ENCODE results near the gene TMEM232. TPM values are rescaled to one million over a fixed set of nuclear protein-coding genes. Genes with fewer than 3 reads are reported as not detected.

TMEM232 gene
- total and polyA plus RNA-seq, 2 experiments from 2014 or later: 1.3 to 1.9 TPM

DNA sequence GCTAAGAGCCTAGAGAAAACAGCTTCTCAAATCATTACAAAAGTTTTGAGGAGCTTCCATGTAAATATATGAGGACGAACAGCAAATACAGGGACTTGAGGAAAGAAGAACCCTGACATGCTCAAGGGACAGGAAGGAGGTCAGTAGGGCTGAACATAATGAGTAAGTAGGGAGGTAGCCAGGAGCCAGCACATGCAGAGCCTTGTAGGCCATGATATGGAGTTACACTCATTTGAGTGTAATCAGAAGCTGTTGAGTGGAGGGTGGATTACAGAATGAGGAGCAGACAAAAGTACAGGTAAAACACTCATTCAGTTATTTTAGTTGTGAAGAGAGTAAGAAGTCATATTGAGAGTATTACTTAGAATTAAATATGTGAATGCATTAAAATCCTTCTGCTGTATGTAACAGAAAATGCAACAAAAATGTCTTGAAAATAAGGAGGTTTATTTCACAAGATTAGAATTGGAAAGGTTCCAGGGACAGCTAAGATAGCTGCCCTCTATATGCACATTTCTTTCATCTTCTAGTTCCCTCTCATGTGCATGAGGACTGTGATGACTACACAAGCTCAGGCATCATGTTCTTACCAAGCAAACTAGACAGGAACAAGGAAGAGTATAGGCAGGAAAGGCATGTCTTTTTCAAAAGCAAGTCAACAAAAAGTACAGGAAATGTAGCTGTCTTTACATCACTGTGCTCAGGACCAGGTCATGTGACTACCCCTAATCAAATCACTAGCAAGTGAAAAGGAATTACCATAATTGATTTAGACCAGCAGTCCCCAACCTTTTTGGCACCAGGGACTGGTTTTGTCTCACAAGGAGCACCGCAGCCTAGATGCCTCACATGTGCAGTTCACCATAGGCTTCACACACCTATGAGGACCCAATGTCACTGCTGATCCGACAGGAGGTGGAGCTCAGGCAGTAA is 87.2 kb downstream of the TMEM232 start:
- DNase-seq (ENCODE audit: low spot score): no peak

More for the DNA sequence above, 87.2 kb downstream of the TMEM232 start:
- no peaks in the 10 kb centered on the region for H3F3A ChIP-seq (replicated peaks; ENCODE audit: low read depth)
- no peaks in the 10 kb centered on the region for H3K9me2 ChIP-seq (ENCODE audit: insufficient read depth)
- H3K36me3 ChIP-seq (ENCODE audit: insufficient read depth): no peaks in the 10 kb centered on the region
- H2AFZ ChIP-seq: peak overlapping the region; percentile 89
- no peaks in the 10 kb centered on the region for H3K36me3 Mint-ChIP-seq (ENCODE audit: low read depth)
- no peaks in the 10 kb centered on the region for H4K20me1 ChIP-seq (replicated peaks; ENCODE audit: insufficient read depth)
- no peaks in the 10 kb centered on the region; the same call in 2 of the 3 replicates for H3K4me1 Mint-ChIP-seq
- H3K27ac ChIP-seq (ENCODE audit: low read depth): no peak overlapping the region
- no peaks in the 10 kb centered on the region for H3K9me3 Mint-ChIP-seq
- H3K27me3 ChIP-seq (ENCODE audit: insufficient read depth): no peaks in the 10 kb centered on the region
- no peak for ATAC-seq
- H3K4me1 ChIP-seq (ENCODE audit: insufficient read depth): no peaks in the 10 kb centered on the region
- H3K79me2 ChIP-seq (replicated peaks; ENCODE audit: insufficient read depth): no peaks in the 10 kb centered on the region
- H3K27ac Mint-ChIP-seq: no peak overlapping the region
- H3K4me3 Mint-ChIP-seq: no peak overlapping the region
- no peak overlapping the region for H3K4me3 ChIP-seq
- no peaks in the 10 kb centered on the region for H3K27me3 Mint-ChIP-seq (ENCODE audit: insufficient read depth, low read depth, poor library complexity)
- no peak overlapping the region for H3K4me2 ChIP-seq
- no peak for TF ChIP-seq ZNF331 (CRISPR knock-in tag; IDR thresholded peaks at IDR 0.05; ENCODE audit: low read depth)
- no peak for TF ChIP-seq REST (IDR thresholded peaks at IDR 0.05; ENCODE audit: unreplicated experiment)
- TF ChIP-seq CREB1 (CRISPR knock-in tag; IDR thresholded peaks at IDR 0.05; ENCODE audit: low read depth): no peak
- TF ChIP-seq STAT1 (IDR thresholded peaks at IDR 0.05; ENCODE audit: unreplicated experiment): no peak
- TF ChIP-seq, protein P1, sequence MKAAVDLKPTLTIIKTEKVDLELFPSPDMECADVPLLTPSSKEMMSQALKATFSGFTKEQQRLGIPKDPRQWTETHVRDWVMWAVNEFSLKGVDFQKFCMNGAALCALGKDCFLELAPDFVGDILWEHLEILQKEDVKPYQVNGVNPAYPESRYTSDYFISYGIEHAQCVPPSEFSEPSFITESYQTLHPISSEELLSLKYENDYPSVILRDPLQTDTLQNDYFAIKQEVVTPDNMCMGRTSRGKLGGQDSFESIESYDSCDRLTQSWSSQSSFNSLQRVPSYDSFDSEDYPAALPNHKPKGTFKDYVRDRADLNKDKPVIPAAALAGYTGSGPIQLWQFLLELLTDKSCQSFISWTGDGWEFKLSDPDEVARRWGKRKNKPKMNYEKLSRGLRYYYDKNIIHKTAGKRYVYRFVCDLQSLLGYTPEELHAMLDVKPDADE (IDR thresholded peaks at IDR 0.05): no peak
- TF ChIP-seq ZNF462 (CRISPR knock-in tag; IDR thresholded peaks at IDR 0.05): no peak
- no peak for TF ChIP-seq JUNB (IDR thresholded peaks at IDR 0.05; ENCODE audit: unreplicated experiment)
- no peak for TF ChIP-seq EZH2 (IDR thresholded peaks at IDR 0.05; ENCODE audit: low read depth, unreplicated experiment)
- no peak for TF ChIP-seq EZH2phosphoT487 (IDR thresholded peaks at IDR 0.05; ENCODE audit: unreplicated experiment)
- no peak for TF ChIP-seq NANOG (IDR thresholded peaks at IDR 0.05; ENCODE audit: borderline replicate concordance)
- no peak for TF ChIP-seq ZNF114 (CRISPR knock-in tag; IDR thresholded peaks at IDR 0.05)
- TF ChIP-seq POLR2AphosphoS5 (IDR thresholded peaks at IDR 0.05; ENCODE audit: low read depth): no peak
- no peak for TF ChIP-seq CTCF (conservative IDR thresholded peaks at IDR 0.05; ENCODE audit: low read depth in 2 of 2)
